Measurements from ENCODE around the gene LMF1. TPM values are rescaled to one million over a fixed set of nuclear protein-coding genes. Genes with fewer than 3 reads are reported as not detected.

Gene LMF1
- total and polyA plus RNA-seq, 2 of the 4 experiments (the other 2 are of a cell fraction), result 7.7 to 13.1 TPM

GRCh38 chr16:997440-998051 lies 26.8 kb upstream of the LMF1 start:
- H3K9me3 ChIP-seq (ENCODE audit: control insufficient read depth, insufficient read depth, low read length), result peaks cover 32% of the 10 kb centered on the region
- H4K8ac ChIP-seq (ENCODE audit: low read depth in 2 of 2, low read length in 2 of 2), result no peak overlapping the region
- 55% methylated on average over 11 of the region's 39 CpGs; no CpG with 5 or more reads in 1 of the 2 experiments for WGBS, 2 experiments (ENCODE audit: extremely low coverage in 2 of 2, insufficient read length in 1 of 2)
- no peak overlapping the region for H3K14ac ChIP-seq (replicated peaks; ENCODE audit: low read depth, low read length)
- ATAC-seq (ENCODE audit: low read depth), result peak; percentile 81
- H3K18ac ChIP-seq (ENCODE audit: low read depth, low read length), result no peak overlapping the region
- POLR2A ChIA-PET (ENCODE audit: unreplicated experiment), result no interaction called here
- intact Hi-C loops (cut with micrococcal nuclease) (no loop called here), dilution Hi-C loops (cut with HindIII; ENCODE audit: low sequenced_read_pairs, unreplicated experiment) (no loop called here), in situ Hi-C loops (cut with MboI; ENCODE audit: low sequenced_read_pairs) (no loop called here)
- no peaks in the 10 kb centered on the region for H3K36me3 ChIP-seq (ENCODE audit: control insufficient read depth, insufficient read depth, low read length)
- no peak overlapping the region for H4K91ac ChIP-seq (ENCODE audit: insufficient read depth, low read depth, low read length)
- no peaks in the 10 kb centered on the region for H3K9me1 ChIP-seq (ENCODE audit: insufficient read depth, low read length)
- H2BK120ac ChIP-seq (ENCODE audit: low read depth, low read length), result no peak overlapping the region
- H3K4me3 ChIP-seq (ENCODE audit: insufficient read depth, low read depth, low read length), result no peak overlapping the region
- peaks cover 51% of the 10 kb centered on the region for H3K27me3 ChIP-seq (ENCODE audit: control insufficient read depth, insufficient read depth, low read length)
- peak overlapping the region; percentile 33 for H3K4me2 ChIP-seq (ENCODE audit: low read depth, low read length)
- peak; percentile 41 for DNase-seq
- H2AK9ac ChIP-seq (replicated peaks; ENCODE audit: low read depth, low read length, poor library complexity), result no peak overlapping the region
- no peak overlapping the region for H2AK5ac ChIP-seq (ENCODE audit: low read depth, low read length)
- no peak overlapping the region for H3K4ac ChIP-seq (ENCODE audit: low read depth, low read length)
- no peak overlapping the region for H4K5ac ChIP-seq (ENCODE audit: low read depth, low read length)
- H2BK5ac ChIP-seq (ENCODE audit: low read depth, low read length, poor library complexity, severe bottlenecking), result no peak overlapping the region
- no peaks in the 10 kb centered on the region for H4K20me1 ChIP-seq (ENCODE audit: insufficient read depth, low read length)
- no peak overlapping the region for H3K27ac ChIP-seq (ENCODE audit: insufficient read depth, low read length)
- H3K79me1 ChIP-seq (ENCODE audit: low read depth in 1 of 2, low read length in 2 of 2), result no peaks in the 10 kb centered on the region
- 0 out of 2 replicates have a peak, but pooled peaks cover under 1% of the 10 kb centered on the region for H3K4me1 ChIP-seq (ENCODE audit: control insufficient read depth, insufficient read depth, low read length)
- no peak for TF ChIP-seq BHLHE40 (IDR thresholded peaks at IDR 0.05; ENCODE audit: low read depth, low read length)
- TF ChIP-seq NFE2L2 (IDR thresholded peaks at IDR 0.05; ENCODE audit: low read depth, low read length), result no peak
- TF ChIP-seq SMC3 (IDR thresholded peaks at IDR 0.05; ENCODE audit: low read depth, low read length), result no peak
- TF ChIP-seq MXI1 (IDR thresholded peaks at IDR 0.05; ENCODE audit: borderline replicate concordance, low read depth, low read length), result no peak
- no peak for TF ChIP-seq USF2 (IDR thresholded peaks at IDR 0.05; ENCODE audit: low read depth, low read length)
- TF ChIP-seq RCOR1 (IDR thresholded peaks at IDR 0.05; ENCODE audit: insufficient replicate concordance, low read length), result no peak
- TF ChIP-seq RAD21 (IDR thresholded peaks at IDR 0.05; ENCODE audit: low read length), result no peak
- no peak for TF ChIP-seq MAFK (IDR thresholded peaks at IDR 0.05; ENCODE audit: low read depth, low read length)
- TF ChIP-seq FOS (IDR thresholded peaks at IDR 0.05; ENCODE audit: low read depth, low read length), result no peak
- TF ChIP-seq RFX5 (IDR thresholded peaks at IDR 0.05; ENCODE audit: low read depth, low read length), result no peak
- no peak for TF ChIP-seq CHD1 (IDR thresholded peaks at IDR 0.05; ENCODE audit: low read depth, low read length)
- TF ChIP-seq MAZ (IDR thresholded peaks at IDR 0.05; ENCODE audit: borderline replicate concordance, low read depth, low read length), result no peak
- TF ChIP-seq POLR2A (IDR thresholded peaks at IDR 0.05; ENCODE audit: low read depth, low read length), result no peak
- no peak for TF ChIP-seq CEBPB (IDR thresholded peaks at IDR 0.05; ENCODE audit: low read depth, low read length)
- no peak for TF ChIP-seq ELK1 (IDR thresholded peaks at IDR 0.05; ENCODE audit: borderline replicate concordance, low read depth, low read length)
- no peak for TF ChIP-seq CTCF (conservative IDR thresholded peaks at IDR 0.05; ENCODE audit: low read depth, low read length)
- no peak overlapping the region for H3K9ac ChIP-seq (ENCODE audit: low read depth, low read length)
- H3K23ac ChIP-seq (ENCODE audit: low read depth, low read length), result no peak overlapping the region
- no peak overlapping the region for H2BK20ac ChIP-seq (ENCODE audit: low read depth, low read length)
- CTCF ChIA-PET, result no interaction called here
- no peak overlapping the region for H3K56ac ChIP-seq (ENCODE audit: extremely low read depth, insufficient read depth, low read length)
- peak overlapping the region; percentile 76 for H2AFZ ChIP-seq (replicated peaks; ENCODE audit: low read length, poor library complexity)
- no TSS peak for BruUV-seq (replicated peaks)
- no peak overlapping the region for H2BK15ac ChIP-seq (ENCODE audit: low read depth, low read length)
